ENCODE measurements around the gene SLAMF1.
"Not testable (repeated sequence)": the region's sequence is repeated elsewhere in the genome, so short reads cannot be mapped to it uniquely, and the experiment has no call there.

DNA sequence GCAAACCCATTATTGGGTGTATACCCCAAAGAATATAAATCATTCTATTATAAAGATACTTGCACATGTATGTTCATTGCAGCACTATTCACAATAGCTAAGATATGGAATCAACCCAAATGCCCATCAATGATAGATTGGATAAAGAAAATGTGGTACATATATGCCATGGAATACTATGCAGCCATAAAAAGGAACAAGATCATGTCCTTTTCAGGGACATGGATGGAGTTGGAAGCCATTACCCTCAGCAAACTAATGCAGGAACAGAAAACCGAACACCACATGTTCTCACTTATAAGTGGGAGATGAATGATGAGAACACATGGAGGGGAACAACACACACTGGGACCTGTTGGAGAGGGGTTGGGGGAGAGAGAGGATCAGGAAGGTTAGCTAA, 83.6 kb downstream of the SLAMF1 start:
- TF ChIP-seq CTCF (IDR thresholded peaks at IDR 0.05; ENCODE audit: low read depth, low read length); EZH2phosphoT487 (IDR thresholded peaks at IDR 0.05; ENCODE audit: low read depth): not testable (repeated sequence)
